Measurements from ENCODE around the gene CDKAL1. TPM values are rescaled to one million over a fixed set of nuclear protein-coding genes. Genes with fewer than 3 reads are reported as not detected.

Gene CDKAL1
- polyA plus RNA-seq, 2 of the 4 experiments (the other 2 are of a cell fraction), result 4.7 to 8.3 TPM

GRCh38 chr6:20737912-20738311 is 203.7 kb downstream of the CDKAL1 start:
- no peak overlapping the region for H3K27ac ChIP-seq
- no peak overlapping the region for H3K4me2 ChIP-seq
- no peak for FAIRE-seq
- CTCF ChIA-PET, result no interaction called here
- POLR2A ChIA-PET, result no interaction called here
- TF ChIP-seq CHD2 (IDR thresholded peaks at IDR 0.05; ENCODE audit: low read length, partially characterized antibody) (no peak), JUN (IDR thresholded peaks at IDR 0.05) (no peak)
- 97% methylated on average over 3 of the region's 3 CpGs for WGBS (ENCODE audit: missing lambda C conversion rate)
- H3K4me1 ChIP-seq, result no peaks in the 10 kb centered on the region
- no peak for DNase-seq (ENCODE audit: low read depth in 1 of 2, low spot score in 1 of 2)
- no peak overlapping the region for H3K4me3 ChIP-seq
- no peaks in the 10 kb centered on the region for H3K9me3 ChIP-seq
- no peak for ATAC-seq

DNA sequence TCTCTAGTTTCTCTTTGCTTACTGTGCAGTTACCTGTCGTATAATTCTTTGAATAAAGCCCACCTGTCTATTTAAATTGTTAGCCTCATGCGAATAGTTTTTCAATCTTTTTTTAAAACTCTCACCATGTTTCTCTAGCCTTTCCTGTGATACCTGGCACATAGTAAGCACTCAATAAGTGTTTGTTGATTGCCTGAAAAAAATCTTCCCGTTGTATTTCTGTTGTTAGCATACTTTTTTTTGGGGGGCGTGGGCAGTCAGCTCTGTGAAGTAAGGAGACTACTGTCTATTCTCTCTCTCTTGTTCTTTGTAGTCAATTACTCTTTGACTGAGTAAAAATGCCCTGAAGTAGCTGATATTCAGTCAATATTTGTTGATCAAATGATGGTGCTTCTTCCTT is 205.8 kb downstream of the CDKAL1 start:
- no peak overlapping the region for H3K4me2 ChIP-seq
- DNase-seq (ENCODE audit: low read depth in 1 of 2, low spot score in 1 of 2) (no peak), FAIRE-seq (no peak), ATAC-seq (no peak)
- H3K4me3 ChIP-seq, result no peak overlapping the region
- no peak overlapping the region for H3K27ac ChIP-seq
- WGBS (ENCODE audit: missing lambda C conversion rate), result 82% methylated on average over 4 of the region's 4 CpGs
- H3K4me1 ChIP-seq, result 0 out of 3 replicates have a peak, but pooled peaks cover 3% of the 10 kb centered on the region
- TF ChIP-seq JUNB (IDR thresholded peaks at IDR 0.05) (no peak), HOXB5 (CRISPR knock-in tag; IDR thresholded peaks at IDR 0.05) (no peak), ZNF302 (CRISPR knock-in tag; IDR thresholded peaks at IDR 0.05) (no peak), ATOH8 (CRISPR knock-in tag; IDR thresholded peaks at IDR 0.05; ENCODE audit: low read depth) (no peak), KDM1A (IDR thresholded peaks at IDR 0.05; ENCODE audit: low read depth) (no peak), RAD21 (conservative IDR thresholded peaks at IDR 0.05 in 1 of 2, IDR thresholded peaks at IDR 0.05 in 1 of 2) (no peak), FOXS1 (CRISPR knock-in tag; IDR thresholded peaks at IDR 0.05) (no peak)
- TF ChIP-seq, protein P1, sequence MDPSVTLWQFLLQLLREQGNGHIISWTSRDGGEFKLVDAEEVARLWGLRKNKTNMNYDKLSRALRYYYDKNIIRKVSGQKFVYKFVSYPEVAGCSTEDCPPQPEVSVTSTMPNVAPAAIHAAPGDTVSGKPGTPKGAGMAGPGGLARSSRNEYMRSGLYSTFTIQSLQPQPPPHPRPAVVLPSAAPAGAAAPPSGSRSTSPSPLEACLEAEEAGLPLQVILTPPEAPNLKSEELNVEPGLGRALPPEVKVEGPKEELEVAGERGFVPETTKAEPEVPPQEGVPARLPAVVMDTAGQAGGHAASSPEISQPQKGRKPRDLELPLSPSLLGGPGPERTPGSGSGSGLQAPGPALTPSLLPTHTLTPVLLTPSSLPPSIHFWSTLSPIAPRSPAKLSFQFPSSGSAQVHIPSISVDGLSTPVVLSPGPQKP (IDR thresholded peaks at IDR 0.05; ENCODE audit: low read depth, low read length), result no peak
- TF ChIP-seq, protein P2, sequence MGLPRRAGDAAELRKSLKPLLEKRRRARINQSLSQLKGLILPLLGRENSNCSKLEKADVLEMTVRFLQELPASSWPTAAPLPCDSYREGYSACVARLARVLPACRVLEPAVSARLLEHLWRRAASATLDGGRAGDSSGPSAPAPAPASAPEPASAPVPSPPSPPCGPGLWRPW (IDR thresholded peaks at IDR 0.05), result no peak
- POLR2A ChIA-PET, result no interaction called here
- CTCF ChIA-PET, result no interaction called here
- no peaks in the 10 kb centered on the region for H3K9me3 ChIP-seq

DNA sequence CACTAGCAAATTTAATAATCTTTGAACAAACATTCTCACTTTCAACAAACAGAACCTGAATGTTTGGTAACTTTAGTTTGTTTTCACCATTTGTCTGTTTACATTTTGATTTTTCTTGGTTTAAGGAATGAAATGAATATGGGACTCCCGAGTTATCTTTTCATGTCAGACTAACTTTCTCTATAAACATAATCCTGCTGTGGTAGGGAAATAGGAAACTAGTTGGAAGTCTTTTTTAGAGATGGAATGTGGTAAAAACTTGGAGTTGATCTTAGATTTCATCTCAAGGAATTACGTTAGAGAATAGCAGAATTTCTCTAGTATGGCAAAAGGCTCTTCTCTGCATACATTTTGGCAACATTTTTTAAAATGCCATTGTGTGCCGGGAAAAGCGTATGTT is 206.5 kb downstream of the CDKAL1 start:
- no peaks in the 10 kb centered on the region for H3K9me3 ChIP-seq
- WGBS (ENCODE audit: missing lambda C conversion rate), result 66% methylated on average over 4 of the region's 4 CpGs
- H3K27ac ChIP-seq, result no peak overlapping the region
- POLR2A ChIA-PET, result no interaction called here
- CTCF ChIA-PET, result no interaction called here
- no peak overlapping the region for H3K4me2 ChIP-seq
- H3K4me3 ChIP-seq, result no peak overlapping the region
- H3K4me1 ChIP-seq, result 0 out of 3 replicates have a peak, but pooled peaks cover 3% of the 10 kb centered on the region
- FAIRE-seq, result peak; percentile 18
- TF ChIP-seq ZC3H11A (IDR thresholded peaks at IDR 0.05) (no peak), RARB (CRISPR knock-in tag; IDR thresholded peaks at IDR 0.05) (no peak), HEYL (CRISPR knock-in tag; IDR thresholded peaks at IDR 0.05) (no peak), CEBPB (IDR thresholded peaks at IDR 0.05) (no peak), HOXB5 (CRISPR knock-in tag; IDR thresholded peaks at IDR 0.05) (no peak), TP53 (CRISPR knock-in tag; IDR thresholded peaks at IDR 0.05) (no peak), SMC3 (IDR thresholded peaks at IDR 0.05) (no peak)
- DNase-seq (ENCODE audit: low read depth in 1 of 2, low spot score in 1 of 2), result no peak
- no peak for ATAC-seq

DNA sequence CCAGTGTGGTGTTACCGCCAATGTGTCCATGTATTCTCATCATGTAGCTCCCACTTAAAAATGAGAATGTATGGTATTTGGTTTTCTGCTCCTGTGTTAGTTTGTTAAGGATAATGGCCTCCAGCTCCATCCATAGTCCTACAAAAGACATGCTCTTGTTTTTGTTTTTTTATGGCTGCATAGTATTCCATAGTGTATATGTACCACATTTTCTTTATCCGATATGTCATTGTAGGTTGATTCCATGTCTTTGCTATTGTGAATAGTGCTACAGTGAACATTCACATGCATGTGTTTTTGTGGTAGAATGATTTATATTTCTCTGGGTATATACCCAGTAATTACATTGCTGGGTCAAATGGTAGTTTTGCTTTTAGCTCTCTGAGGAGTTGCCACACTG is 207.2 kb downstream of the CDKAL1 start:
- Histone ChIP-seq H3K4me2 (no peak overlapping the region), H3K9me3 (no peaks in the 10 kb centered on the region), H3K4me1 (peaks cover 10% of the 10 kb centered on the region; the same call in 2 of the 3 replicates), H3K27ac (no peak overlapping the region), H3K4me3 (no peak overlapping the region)
- 98% methylated on average over 2 of the region's 2 CpGs for WGBS (ENCODE audit: missing lambda C conversion rate)
- CTCF ChIA-PET, result no interaction called here
- POLR2A ChIA-PET, result no interaction called here
- ATAC-seq, result no peak
- no peak for DNase-seq (ENCODE audit: low read depth in 1 of 2, low spot score in 1 of 2)
- no peak for FAIRE-seq
- TF ChIP-seq HMGXB4 (CRISPR knock-in tag; IDR thresholded peaks at IDR 0.05; ENCODE audit: borderline replicate concordance) (no peak), CHD2 (IDR thresholded peaks at IDR 0.05; ENCODE audit: low read length, partially characterized antibody) (no peak), PHF8 (IDR thresholded peaks at IDR 0.05; ENCODE audit: borderline replicate concordance, low read depth) (no peak), POLR2AphosphoS2 (conservative IDR thresholded peaks at IDR 0.05; ENCODE audit: low read length) (no peak), CHD4 (IDR thresholded peaks at IDR 0.05; ENCODE audit: borderline replicate concordance) (no peak), EP300 (IDR thresholded peaks at IDR 0.05) (no peak), NR3C1 (IDR thresholded peaks at IDR 0.05) (no peak), EHF (CRISPR knock-in tag; IDR thresholded peaks at IDR 0.05) (no peak)
- TF ChIP-seq, protein P1 (IDR thresholded peaks at IDR 0.05; ENCODE audit: low read depth, low read length), result no peak
- TF ChIP-seq, protein P3, sequence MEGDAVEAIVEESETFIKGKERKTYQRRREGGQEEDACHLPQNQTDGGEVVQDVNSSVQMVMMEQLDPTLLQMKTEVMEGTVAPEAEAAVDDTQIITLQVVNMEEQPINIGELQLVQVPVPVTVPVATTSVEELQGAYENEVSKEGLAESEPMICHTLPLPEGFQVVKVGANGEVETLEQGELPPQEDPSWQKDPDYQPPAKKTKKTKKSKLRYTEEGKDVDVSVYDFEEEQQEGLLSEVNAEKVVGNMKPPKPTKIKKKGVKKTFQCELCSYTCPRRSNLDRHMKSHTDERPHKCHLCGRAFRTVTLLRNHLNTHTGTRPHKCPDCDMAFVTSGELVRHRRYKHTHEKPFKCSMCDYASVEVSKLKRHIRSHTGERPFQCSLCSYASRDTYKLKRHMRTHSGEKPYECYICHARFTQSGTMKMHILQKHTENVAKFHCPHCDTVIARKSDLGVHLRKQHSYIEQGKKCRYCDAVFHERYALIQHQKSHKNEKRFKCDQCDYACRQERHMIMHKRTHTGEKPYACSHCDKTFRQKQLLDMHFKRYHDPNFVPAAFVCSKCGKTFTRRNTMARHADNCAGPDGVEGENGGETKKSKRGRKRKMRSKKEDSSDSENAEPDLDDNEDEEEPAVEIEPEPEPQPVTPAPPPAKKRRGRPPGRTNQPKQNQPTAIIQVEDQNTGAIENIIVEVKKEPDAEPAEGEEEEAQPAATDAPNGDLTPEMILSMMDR (IDR thresholded peaks at IDR 0.05), result no peak
